ENCODE measurements around the gene ZDHHC12.

Gene ZDHHC12

DNA sequence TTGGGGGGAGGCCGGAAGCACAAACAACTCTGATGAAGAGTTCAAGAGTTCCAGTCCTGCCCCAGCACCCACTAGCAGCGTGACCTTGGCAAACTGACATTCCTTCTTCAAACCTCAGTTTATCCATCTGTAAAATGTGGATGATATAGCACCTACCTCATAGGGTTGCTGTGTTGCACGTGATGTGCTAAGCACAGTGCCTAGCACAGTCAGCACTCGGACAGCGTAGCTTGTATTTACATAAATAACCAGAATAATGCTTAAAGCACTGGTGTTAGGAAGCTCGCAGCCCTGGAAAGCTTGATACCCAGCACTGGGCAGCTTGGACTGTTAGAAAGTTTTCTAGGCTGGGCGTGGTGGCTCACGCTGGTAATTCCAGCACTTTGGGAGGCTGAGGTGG is 16.5 kb downstream of the ZDHHC12 start:
- H3K4me3 ChIP-seq (ENCODE audit: low read depth, low read length), result no peak overlapping the region

GRCh38 chr9:128706671-128707381 is 17.1 kb downstream of the ZDHHC12 start:
- H3K4me3 ChIP-seq (ENCODE audit: low read depth, low read length), result no peak overlapping the region
- TF ChIP-seq, protein P1, sequence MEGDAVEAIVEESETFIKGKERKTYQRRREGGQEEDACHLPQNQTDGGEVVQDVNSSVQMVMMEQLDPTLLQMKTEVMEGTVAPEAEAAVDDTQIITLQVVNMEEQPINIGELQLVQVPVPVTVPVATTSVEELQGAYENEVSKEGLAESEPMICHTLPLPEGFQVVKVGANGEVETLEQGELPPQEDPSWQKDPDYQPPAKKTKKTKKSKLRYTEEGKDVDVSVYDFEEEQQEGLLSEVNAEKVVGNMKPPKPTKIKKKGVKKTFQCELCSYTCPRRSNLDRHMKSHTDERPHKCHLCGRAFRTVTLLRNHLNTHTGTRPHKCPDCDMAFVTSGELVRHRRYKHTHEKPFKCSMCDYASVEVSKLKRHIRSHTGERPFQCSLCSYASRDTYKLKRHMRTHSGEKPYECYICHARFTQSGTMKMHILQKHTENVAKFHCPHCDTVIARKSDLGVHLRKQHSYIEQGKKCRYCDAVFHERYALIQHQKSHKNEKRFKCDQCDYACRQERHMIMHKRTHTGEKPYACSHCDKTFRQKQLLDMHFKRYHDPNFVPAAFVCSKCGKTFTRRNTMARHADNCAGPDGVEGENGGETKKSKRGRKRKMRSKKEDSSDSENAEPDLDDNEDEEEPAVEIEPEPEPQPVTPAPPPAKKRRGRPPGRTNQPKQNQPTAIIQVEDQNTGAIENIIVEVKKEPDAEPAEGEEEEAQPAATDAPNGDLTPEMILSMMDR (IDR thresholded peaks at IDR 0.05; ENCODE audit: low read depth, low read length), result no peak

More for the DNA sequence above, 16.5 kb downstream of the ZDHHC12 start:
- TF ChIP-seq, protein P1 (IDR thresholded peaks at IDR 0.05; ENCODE audit: low read depth, low read length), result no peak

GRCh38 chr9:128706045-128706444 is 17.9 kb downstream of the ZDHHC12 start:
- no peak overlapping the region for H3K4me3 ChIP-seq (ENCODE audit: low read depth, low read length)
- TF ChIP-seq, protein P1 (IDR thresholded peaks at IDR 0.05; ENCODE audit: low read depth, low read length), result no peak

- TF ChIP-seq, protein P1 (IDR thresholded peaks at IDR 0.05; ENCODE audit: low read depth, low read length), result no peak
- no peak overlapping the region for H3K4me3 ChIP-seq (ENCODE audit: low read depth, low read length)
These were observed 18.6 kb downstream of the ZDHHC12 start for GRCh38 chr9:128705051-128705965.

- TF ChIP-seq, protein P1 (IDR thresholded peaks at IDR 0.05; ENCODE audit: low read depth, low read length), result no peak
- no peak overlapping the region for H3K4me3 ChIP-seq (ENCODE audit: low read depth, low read length)
These were observed 19.6 kb downstream of the ZDHHC12 start for GRCh38 chr9:128704356-128704670.

GRCh38 chr9:128703616-128704355 is 20.1 kb downstream of the ZDHHC12 start:
- TF ChIP-seq, protein P1 (IDR thresholded peaks at IDR 0.05; ENCODE audit: low read depth, low read length), result no peak

More at GRCh38 chr9:128703616-128704355, 20.1 kb downstream of the ZDHHC12 start:
- H3K4me3 ChIP-seq (ENCODE audit: low read depth, low read length), result peak overlapping the region; percentile 69; the same call in 1 of the 2 replicates

Measured in WI38 (cell line).